Activated T-cell treated with anti-CD3 and anti-CD28 coated beads, Interleukin-2, amount 50 U/mL, for 72 hours (primary cell): ENCODE results near the gene GLB1L2. TPM values are rescaled to one million over a fixed set of nuclear protein-coding genes. Genes with fewer than 3 reads are reported as not detected.

Source experiments
- ATAC-seq, 2 donors: fragments of 150-1000 bp; cut with Tn5 transposase; replicated peaks in 1 of 2; 2 replicates each; pipeline ENCODE4 v1.10.0; 2021; ENCODE audit warnings: moderate library complexity in 2 of 2, mild to moderate bottlenecking in 1 of 2
- DNase-seq, 2 donors: peaks; one replicate each; pipeline ENCODE4 v3.0.0; 2021 to 2022; ENCODE audit warnings: mixed read lengths in 1 of 2
- H3K27ac Mint-ChIP-seq: one replicate; pipeline ENCODE4 v1.8.0; 2022; ENCODE audit warnings: mild to moderate bottlenecking, moderate library complexity, mixed read lengths
- H3K27me3 Mint-ChIP-seq: one replicate; pipeline ENCODE4 v1.8.0; 2022; ENCODE audit warnings: low read depth, mixed read lengths
- H3K36me3 Mint-ChIP-seq, 2 donors: one replicate each; pipeline ENCODE4 v1.8.0; 2022; ENCODE audit warnings: mixed read lengths in 2 of 2, mild to moderate bottlenecking in 1 of 2; ENCODE audit not compliant: insufficient read depth in 2 of 2
- H3K4me1 Mint-ChIP-seq: one replicate; pipeline ENCODE4 v1.8.0; 2022; ENCODE audit warnings: low read depth, mixed read lengths
- H3K4me3 Mint-ChIP-seq, 2 donors: one replicate each; pipeline ENCODE4 v1.8.0; 2022; ENCODE audit warnings: mild to moderate bottlenecking in 2 of 2, mixed read lengths in 2 of 2, moderate library complexity in 2 of 2
- H3K9me3 Mint-ChIP-seq, 2 donors: one replicate each; pipeline ENCODE4 v1.8.0; 2022; ENCODE audit warnings: mixed read lengths in 2 of 2
- total RNA-seq, 2 donors: library from RNA; stranded (reverse); gene quantifications; one replicate each; pipeline ENCODE4 v1.2.3, GENCODE V29; 2022

GLB1L2 gene
- total RNA-seq, 2 donors from 2014 or later, result 1.1 to 2.4 TPM

DNA sequence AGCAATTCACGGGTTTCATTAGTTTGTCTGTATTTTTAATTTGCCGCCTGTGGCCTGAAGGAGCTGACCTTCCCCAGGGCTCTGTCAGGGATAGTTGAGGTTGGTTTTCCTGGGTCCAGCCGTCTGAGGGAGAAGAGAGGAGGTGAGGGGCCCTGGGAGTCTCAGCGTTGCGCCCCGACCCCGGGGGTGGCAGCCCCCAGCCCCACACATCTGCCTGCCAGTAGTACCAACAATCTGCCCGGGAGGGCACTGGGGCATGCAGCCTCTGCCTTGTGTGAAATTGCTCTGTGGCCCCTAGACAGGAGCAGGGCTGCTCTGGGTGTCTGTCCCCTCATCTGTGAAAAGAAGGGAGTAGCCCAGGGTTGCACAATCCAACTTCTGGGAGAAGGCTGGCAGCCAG, 73.6 kb downstream of the GLB1L2 start:
- Mint-ChIP-seq H3K27me3 (peaks cover 23% of the 10 kb centered on the region), H3K4me1 (peaks cover 4% of the 10 kb centered on the region), H3K36me3 (no peaks in the 10 kb centered on the region), H3K4me3 (no peak overlapping the region), H3K9me3 (no peaks in the 10 kb centered on the region), H3K27ac (no peak overlapping the region)
- DNase-seq, result no peak
- ATAC-seq, result no peak

DNA sequence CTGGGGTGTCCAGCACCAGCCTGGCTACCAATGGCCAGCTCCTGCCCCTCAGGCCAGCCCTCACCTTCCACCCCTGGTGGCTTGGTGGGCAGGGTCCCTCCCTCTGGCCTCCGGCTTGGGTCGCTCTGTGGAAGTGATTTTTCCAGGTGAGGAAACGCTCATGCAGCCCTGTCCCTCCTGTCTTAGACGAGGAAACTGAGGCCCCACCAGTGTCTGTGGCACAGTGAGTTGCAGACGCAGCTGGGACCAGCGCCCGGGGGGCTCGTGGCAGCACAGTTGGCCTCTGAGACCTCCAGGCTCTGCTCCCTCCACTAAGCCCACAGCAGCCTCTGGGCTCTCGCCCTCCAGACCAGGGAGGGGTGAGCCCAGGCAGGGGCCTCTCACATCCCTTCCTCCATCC, 74.1 kb downstream of the GLB1L2 start:
- Mint-ChIP-seq H3K9me3 (no peaks in the 10 kb centered on the region), H3K27ac (no peak overlapping the region), H3K4me3 (no peak overlapping the region), H3K36me3 (no peaks in the 10 kb centered on the region), H3K27me3 (peaks cover 27% of the 10 kb centered on the region), H3K4me1 (peaks cover 4% of the 10 kb centered on the region)
- no peak for DNase-seq
- ATAC-seq, result no peak

DNA sequence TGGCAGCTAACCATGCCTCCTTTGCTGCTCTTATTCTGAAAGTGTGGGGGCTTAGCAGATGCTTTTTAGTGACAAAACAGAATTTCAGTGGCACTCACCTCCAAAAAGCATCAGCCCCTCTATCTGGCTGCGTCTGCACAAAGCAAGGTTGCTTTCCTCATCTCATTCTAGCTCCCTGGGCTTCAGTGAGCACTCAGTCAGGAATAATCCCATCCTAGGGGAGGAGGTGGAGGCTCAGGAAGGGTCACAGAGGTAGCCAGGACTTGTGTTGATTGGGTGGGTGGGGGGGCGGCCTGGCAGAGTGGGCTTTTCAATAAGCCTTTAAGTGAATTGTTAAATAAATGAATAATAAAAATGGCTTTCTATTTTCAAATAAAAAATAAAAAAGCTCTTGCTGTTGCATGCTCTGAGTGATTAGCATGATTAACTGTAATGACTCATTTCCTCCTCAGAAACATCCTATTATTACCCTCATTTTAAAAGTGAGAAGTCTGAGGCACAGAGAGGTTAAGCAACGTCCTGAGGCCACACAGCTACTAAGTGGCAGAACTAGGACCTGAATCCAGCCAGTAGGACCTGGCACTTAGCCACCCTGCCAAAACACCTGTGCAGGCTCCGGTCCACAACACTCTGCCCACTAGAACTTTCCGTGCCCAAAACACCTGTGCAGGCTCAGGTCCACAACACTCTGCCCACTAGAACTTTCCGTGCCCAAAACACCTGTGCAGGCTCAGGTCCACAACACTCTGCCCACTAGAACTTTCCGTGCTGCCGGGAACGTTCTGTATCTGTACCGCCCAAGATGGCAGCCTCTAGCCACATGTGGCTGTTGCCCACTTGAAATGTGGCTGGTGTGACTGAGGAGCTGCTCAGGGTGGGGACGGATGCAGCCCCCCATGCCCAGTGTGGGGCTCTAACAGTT, 74.7 kb downstream of the GLB1L2 start:
- DNase-seq, result no peak
- no peak for ATAC-seq
- H3K9me3 Mint-ChIP-seq, result no peaks in the 10 kb centered on the region
- H3K27me3 Mint-ChIP-seq, result peaks cover 29% of the 10 kb centered on the region
- H3K4me3 Mint-ChIP-seq, result no peak overlapping the region
- no peaks in the 10 kb centered on the region for H3K36me3 Mint-ChIP-seq
- H3K4me1 Mint-ChIP-seq, result peaks cover 4% of the 10 kb centered on the region
- no peak overlapping the region for H3K27ac Mint-ChIP-seq

DNA sequence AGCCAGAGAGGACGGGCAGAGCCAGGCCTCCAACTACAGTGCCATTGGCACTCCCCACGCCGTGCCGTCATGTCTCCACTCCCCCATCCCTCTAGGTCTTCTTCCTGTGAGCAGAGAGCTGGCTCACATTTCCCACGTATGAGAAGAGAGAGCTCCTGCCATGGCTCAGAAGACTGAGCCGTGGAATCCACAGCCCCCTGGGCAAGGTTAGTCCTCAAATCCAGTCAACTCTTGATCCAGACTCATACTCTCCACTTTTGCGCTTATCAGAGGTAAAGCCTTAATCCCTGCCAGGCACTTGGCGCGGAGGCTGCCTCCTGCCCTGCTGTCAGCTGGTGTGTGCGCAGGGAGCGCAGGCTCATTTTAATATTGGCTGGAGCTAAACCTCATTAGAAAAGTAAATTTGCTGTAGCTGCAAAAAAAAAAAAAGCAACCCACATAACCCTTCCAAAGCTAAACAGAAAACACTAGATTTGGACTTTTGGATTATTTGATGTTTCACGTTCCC, 75.6 kb downstream of the GLB1L2 start:
- Mint-ChIP-seq H3K27me3 (peaks cover 29% of the 10 kb centered on the region), H3K4me1 (peaks cover 4% of the 10 kb centered on the region), H3K27ac (no peak overlapping the region), H3K9me3 (no peaks in the 10 kb centered on the region), H3K4me3 (no peak overlapping the region), H3K36me3 (no peaks in the 10 kb centered on the region)
- DNase-seq, result no peak
- ATAC-seq, result no peak

DNA sequence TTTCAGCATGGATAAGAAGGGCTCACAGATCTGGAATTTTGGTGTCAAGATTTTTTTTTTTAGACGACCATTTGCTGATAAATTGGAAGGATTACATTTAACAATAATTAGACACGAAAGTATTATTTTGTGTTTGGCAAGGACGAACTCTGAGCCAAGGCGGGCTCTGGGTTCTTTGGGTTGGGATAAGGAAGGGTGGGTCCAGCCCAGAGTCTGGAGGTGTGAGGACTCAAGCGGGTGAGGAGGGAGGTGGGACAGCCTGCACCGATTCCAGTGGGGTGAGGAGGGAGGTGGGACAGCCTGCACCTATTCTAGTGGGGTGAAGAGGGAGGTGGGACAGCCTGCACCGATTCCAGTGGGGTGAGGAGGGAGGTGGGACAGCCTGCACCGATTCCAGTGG, 76.1 kb downstream of the GLB1L2 start:
- Mint-ChIP-seq H3K27me3 (peaks cover 30% of the 10 kb centered on the region), H3K4me3 (no peak overlapping the region), H3K27ac (no peak overlapping the region), H3K36me3 (no peaks in the 10 kb centered on the region), H3K9me3 (no peaks in the 10 kb centered on the region), H3K4me1 (no peaks in the 10 kb centered on the region)
- no peak for ATAC-seq
- no peak for DNase-seq

DNA sequence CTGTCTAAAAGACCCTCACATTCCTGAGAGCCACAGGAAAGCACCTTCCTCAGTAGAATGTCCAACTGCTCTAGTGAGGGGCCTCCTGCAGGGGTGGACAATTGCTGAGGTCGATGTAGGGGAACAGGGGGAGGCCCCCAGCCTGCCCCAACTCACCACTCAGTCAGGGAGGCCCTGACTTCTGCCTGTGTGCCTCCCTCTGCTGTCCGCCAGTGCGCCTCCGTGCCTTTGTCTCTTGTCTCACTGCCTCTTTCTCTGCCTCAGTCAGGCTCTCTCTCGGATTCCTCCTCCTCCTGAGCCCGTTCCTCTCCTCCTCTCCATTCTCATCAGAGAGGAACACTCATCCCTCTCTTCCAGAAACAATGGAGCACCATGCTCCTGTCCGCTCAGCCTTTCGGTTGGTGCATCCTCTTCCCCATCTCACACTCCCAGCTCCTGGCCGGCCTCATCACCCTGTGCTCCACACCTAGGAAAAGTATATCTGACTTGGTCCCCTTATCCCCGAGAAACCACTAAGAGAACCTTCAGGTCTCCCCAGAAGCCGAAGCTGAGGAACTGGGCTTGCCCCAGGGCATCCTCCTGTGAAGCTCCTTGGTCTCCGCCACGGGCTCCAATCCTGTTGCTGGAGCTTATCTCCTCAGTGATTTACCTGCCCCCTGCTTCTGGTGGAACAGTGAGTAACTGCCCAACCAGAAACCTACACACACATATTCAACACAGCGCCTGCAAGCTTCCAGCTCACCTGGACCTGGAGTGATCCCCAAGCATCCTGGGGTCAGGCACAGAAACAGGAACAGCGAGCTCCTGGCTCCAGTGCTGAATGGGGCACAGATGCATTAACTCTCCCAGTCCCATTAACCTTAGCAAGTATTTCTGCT, 78.0 kb downstream of the GLB1L2 start:
- no peaks in the 10 kb centered on the region for H3K4me1 Mint-ChIP-seq
- H3K9me3 Mint-ChIP-seq, result no peaks in the 10 kb centered on the region
- peaks cover 48% of the 10 kb centered on the region for H3K27me3 Mint-ChIP-seq
- DNase-seq, result no peak
- no peak overlapping the region for H3K4me3 Mint-ChIP-seq
- no peak overlapping the region for H3K27ac Mint-ChIP-seq
- H3K36me3 Mint-ChIP-seq, result no peaks in the 10 kb centered on the region
- no peak for ATAC-seq

DNA sequence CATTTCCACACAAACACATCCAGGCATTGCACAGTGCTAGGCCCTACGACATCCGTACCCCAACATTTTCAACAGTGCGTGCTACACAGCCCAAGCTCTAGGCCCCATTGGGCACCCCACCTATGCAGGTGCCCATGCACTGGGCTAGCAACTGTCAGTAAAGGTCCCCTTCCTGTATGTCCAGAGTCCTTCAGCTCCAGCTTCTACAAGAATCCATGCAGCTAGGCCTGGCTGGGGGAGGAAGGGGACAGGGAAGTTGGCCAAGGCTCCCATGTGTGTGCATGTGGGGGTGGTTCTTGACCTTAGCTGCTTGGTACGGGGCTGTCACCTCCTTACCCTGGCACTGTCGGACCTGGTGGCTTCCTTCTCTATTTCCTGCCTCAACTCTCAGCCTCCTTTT, 79.0 kb downstream of the GLB1L2 start:
- peaks cover 57% of the 10 kb centered on the region for H3K27me3 Mint-ChIP-seq
- no peaks in the 10 kb centered on the region for H3K9me3 Mint-ChIP-seq
- H3K27ac Mint-ChIP-seq, result no peak overlapping the region
- ATAC-seq (no peak), DNase-seq (no peak)
- H3K4me3 Mint-ChIP-seq, result peak overlapping the region in 1 of 2 donors; percentile 70
- H3K36me3 Mint-ChIP-seq, result no peaks in the 10 kb centered on the region
- H3K4me1 Mint-ChIP-seq, result no peaks in the 10 kb centered on the region

DNA sequence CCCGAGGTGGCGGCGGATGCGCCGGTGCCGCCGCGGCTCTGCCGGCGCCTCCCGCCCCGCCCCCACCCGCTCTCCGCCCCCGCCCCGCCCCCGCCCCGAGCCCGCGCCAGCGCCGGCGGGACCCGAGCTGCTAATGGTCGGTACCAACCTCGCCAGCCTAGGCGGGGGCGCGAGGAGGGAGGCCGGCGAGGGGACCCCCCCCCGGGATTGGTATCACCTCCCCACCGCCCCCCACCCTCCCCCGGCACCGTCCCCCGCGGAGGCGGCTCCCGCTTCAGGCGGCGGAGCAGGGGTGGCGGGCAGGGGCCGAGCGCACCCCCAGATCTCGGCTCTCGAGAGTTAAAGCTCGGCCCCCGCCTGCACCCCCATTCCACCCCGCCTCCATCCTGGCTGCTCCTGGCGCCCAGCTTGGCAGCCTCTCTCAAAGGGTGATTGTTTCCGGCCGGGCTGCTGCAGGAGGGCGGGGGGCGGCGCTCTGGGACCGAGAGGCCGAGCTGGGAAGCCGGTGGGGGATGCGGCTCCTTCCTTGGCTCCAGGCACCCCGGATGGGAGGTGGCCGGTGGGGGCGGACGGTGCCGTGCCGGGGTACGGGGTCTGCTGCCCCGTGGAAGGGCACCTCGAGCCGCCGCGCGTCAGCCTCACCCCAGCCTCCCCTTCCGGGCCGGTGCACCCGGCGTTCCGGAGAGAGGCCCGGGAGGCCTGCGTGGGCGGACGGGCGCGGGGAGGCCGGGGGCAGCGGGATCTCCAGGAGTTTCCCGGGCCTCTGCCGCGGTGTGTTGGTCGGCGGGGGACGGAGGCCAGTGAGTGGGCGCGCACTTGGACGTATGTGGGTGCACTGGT, 80.6 kb downstream of the GLB1L2 start, which contains the start of gene B3GAT1:
B3GAT1 (minus strand) TSS at position 40 of the 840 bp plus-strand sequence. CDS start 24,583 bp downstream, outside the sequence.
- no peak within 1 kb of the TSS for H3K27ac Mint-ChIP-seq
- H3K9me3 Mint-ChIP-seq, result no peaks in the 10 kb centered on the region
- DNase-seq (peak; percentile 21 to 38), ATAC-seq (peak; percentile 44 to 57)
- H3K4me3 Mint-ChIP-seq, result peak within 1 kb of the TSS; percentile 65 to 70
- H3K36me3 Mint-ChIP-seq, result no peaks in the 10 kb centered on the region
- no peaks in the 10 kb centered on the region for H3K4me1 Mint-ChIP-seq
- peaks cover 64% of the 10 kb centered on the region for H3K27me3 Mint-ChIP-seq

DNA sequence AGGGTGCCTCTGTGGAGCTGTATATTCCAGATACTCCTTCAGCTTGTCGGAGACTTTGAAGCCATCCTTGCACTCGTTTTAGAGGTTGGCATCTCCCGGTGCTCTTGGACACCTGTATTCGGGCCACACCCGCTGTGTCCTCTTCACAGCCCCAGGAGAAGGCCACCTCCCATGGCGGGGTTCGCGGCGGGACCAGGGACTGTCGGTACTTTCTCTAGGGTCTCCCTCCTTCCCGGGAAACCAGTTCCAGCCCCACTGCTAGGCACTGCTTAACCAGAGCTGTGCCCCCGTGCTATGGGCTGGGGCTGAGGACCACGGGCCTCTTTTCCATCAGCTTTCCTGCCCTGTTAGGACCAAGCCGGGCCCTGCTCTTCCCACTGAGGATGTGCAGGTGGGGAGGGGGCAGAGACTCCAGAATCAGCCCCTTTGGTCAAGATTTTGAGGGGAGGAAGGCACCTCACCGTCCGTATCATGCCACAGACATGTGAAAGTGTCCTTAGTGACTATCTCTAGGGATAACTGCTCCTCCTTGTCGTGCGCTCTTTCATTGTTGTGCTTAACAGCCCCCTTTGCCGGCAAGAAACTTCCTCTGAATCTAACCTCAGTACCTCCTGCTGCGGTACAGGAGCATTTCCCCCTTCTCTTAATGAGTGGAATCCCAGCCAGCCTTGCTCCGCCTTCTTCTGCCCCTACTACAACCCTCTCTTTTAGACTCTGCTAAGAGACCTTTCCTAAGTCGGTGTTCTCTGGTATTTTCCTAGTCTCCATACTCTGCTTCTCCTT, 81.4 kb downstream of the GLB1L2 start:
- Mint-ChIP-seq H3K9me3 (no peaks in the 10 kb centered on the region), H3K27me3 (peaks cover 59% of the 10 kb centered on the region), H3K27ac (no peak overlapping the region), H3K4me1 (no peaks in the 10 kb centered on the region), H3K36me3 (no peaks in the 10 kb centered on the region), H3K4me3 (peak overlapping the region; percentile 10 to 39)
- ATAC-seq, result peak in 1 of 2 donors; percentile 16
- no peak for DNase-seq

DNA sequence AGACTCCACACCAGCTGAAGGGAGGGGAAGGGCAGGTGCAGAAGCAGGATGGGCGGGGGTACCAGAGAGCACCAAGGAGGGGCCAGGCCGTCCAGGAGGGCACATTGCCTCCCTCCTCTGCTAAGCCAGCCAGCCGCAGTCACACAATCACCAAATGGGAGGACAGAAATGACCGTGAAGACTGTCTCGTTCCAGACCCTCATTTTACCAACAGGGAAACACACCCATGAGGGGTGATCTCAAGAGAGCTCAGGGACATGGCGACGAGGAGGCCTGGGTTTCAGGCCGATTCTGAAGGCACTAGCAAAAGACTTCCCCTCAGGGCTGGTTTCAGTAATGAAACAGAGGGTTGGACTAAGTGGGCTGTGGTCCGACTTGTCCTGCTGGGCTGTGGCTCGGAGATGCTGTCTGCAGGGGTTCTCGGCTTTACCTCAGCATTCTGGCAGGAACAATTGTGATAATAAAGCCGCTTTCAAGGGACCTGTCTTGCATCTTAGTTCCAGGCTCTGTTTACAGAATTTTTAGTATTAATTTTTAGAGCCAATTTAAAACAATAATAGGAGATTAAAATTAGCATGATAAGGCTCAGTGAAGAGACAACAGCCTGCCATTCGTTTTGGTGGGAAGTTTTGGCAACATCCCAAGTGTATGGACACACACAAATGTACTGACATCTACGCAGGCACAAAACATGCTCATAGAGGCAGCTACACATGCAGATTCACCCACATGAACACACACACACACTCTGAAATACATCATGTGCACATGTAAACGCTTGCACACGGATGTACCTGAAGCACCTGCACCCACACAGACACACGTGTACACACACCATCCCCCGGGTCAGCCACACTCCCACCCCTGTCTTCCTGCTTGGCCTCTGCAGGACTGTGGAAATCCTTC, 82.3 kb downstream of the GLB1L2 start:
- Mint-ChIP-seq H3K27ac (no peak overlapping the region), H3K27me3 (peaks cover 59% of the 10 kb centered on the region), H3K4me1 (no peaks in the 10 kb centered on the region), H3K9me3 (no peaks in the 10 kb centered on the region), H3K36me3 (no peaks in the 10 kb centered on the region), H3K4me3 (peak overlapping the region; percentile 0 to 10)
- DNase-seq (no peak), ATAC-seq (no peak)
